ENCODE data around the gene JARID2. TPM values are rescaled to one million over a fixed set of nuclear protein-coding genes. Genes with fewer than 3 reads are reported as not detected.

The JARID2 gene
- polyA plus RNA-seq, 1 of the 3 experiments (the other 2 are of a cell fraction): 3.4 TPM

GRCh38 chr6:15505463-15505918 lies 259.6 kb downstream of the JARID2 start:
- peak overlapping the region; percentile 43; the same call in 1 of the 2 replicates for H3K9ac ChIP-seq
- peaks cover 60% of the 10 kb centered on the region for H4K20me1 ChIP-seq (ENCODE audit: insufficient read depth)
- H3F3A ChIP-seq (replicated peaks; ENCODE audit: insufficient read depth): peaks cover 10% of the 10 kb centered on the region
- H3K4me2 ChIP-seq: peak overlapping the region; percentile 73
- H3K36me3 ChIP-seq (replicated peaks in 1 of 2; ENCODE audit: control insufficient read depth in 1 of 2, insufficient read depth in 2 of 2, low read length in 1 of 2): peaks cover 7 to 8% of the 10 kb centered on the region in 2 experiments
- no peaks in the 10 kb centered on the region for H3K27me3 ChIP-seq (ENCODE audit: insufficient read depth)
- H3K4me1 ChIP-seq (ENCODE audit: control insufficient read depth in 1 of 2, insufficient read depth in 2 of 2, low read depth in 1 of 2, low read length in 1 of 2): peaks cover 25 to 33% of the 10 kb centered on the region in 2 experiments
- no peak for DNase-seq
- ChIA-PET CTCF (interaction anchor here (0.5 to 3.6 kb wide), 12 partner anchors 13 to 126 kb away, joined by 3 to 15 read pairs (median 4); no protein-coding TSS in a partner anchor), POLR2A (no interaction called here)
- H2AFZ ChIP-seq (ENCODE audit: low read depth): no peak overlapping the region
- TF ChIP-seq ELF1 (IDR thresholded peaks at IDR 0.05) (no peak), GABPA (IDR thresholded peaks at IDR 0.05; ENCODE audit: low read depth) (no peak), EZH2phosphoT487 (IDR thresholded peaks at IDR 0.05; ENCODE audit: borderline replicate concordance, low read depth) (no peak), TCF12 (IDR thresholded peaks at IDR 0.05) (no peak)
- TF ChIP-seq, protein P1, sequence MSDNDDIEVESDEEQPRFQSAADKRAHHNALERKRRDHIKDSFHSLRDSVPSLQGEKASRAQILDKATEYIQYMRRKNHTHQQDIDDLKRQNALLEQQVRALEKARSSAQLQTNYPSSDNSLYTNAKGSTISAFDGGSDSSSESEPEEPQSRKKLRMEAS (IDR thresholded peaks at IDR 0.05; ENCODE audit: low read depth): no peak
- WGBS (ENCODE audit: low lambda C conversion rate): 94% methylated on average over 15 of the region's 18 CpGs
- no peaks in the 10 kb centered on the region for H3K9me2 ChIP-seq
- peak overlapping the region; percentile 78 to 89 for H3K27ac ChIP-seq (ENCODE audit: low read depth in 2 of 2, low read length in 1 of 2)
- H3K4me3 ChIP-seq (ENCODE audit: low read depth in 2 of 2, low read length in 1 of 2): peak overlapping the region; percentile 35 to 49
- 0 out of 2 replicates have a peak, but pooled peaks cover 7% of the 10 kb centered on the region for H3K79me2 ChIP-seq (ENCODE audit: insufficient read depth)
- H3K9me3 ChIP-seq: no peaks in the 10 kb centered on the region

GRCh38 chr6:15506066-15506465 lies 260.2 kb downstream of the JARID2 start:
- Histone ChIP-seq H3K79me2 (ENCODE audit: insufficient read depth) (0 out of 2 replicates have a peak, but pooled peaks cover 7% of the 10 kb centered on the region), H3K4me3 (ENCODE audit: low read depth in 2 of 2, low read length in 1 of 2) (no peak overlapping the region), H2AFZ (ENCODE audit: low read depth) (no peak overlapping the region), H3K9me3 (no peaks in the 10 kb centered on the region), H3K9me2 (no peaks in the 10 kb centered on the region), H3F3A (replicated peaks; ENCODE audit: insufficient read depth) (peaks cover 10% of the 10 kb centered on the region), H3K9ac (no peak overlapping the region), H3K4me1 (ENCODE audit: control insufficient read depth in 1 of 2, insufficient read depth in 2 of 2, low read depth in 1 of 2, low read length in 1 of 2) (peaks cover 25 to 33% of the 10 kb centered on the region in 2 experiments), H3K27me3 (ENCODE audit: insufficient read depth) (no peaks in the 10 kb centered on the region), H4K20me1 (ENCODE audit: insufficient read depth) (peaks cover 60% of the 10 kb centered on the region), H3K27ac (ENCODE audit: low read depth in 2 of 2, low read length in 1 of 2) (no peak overlapping the region), H3K4me2 (no peak overlapping the region), H3K36me3 (replicated peaks in 1 of 2; ENCODE audit: control insufficient read depth in 1 of 2, insufficient read depth in 2 of 2, low read length in 1 of 2) (peaks cover 7 to 8% of the 10 kb centered on the region in 2 experiments)
- TF ChIP-seq, protein P2, sequence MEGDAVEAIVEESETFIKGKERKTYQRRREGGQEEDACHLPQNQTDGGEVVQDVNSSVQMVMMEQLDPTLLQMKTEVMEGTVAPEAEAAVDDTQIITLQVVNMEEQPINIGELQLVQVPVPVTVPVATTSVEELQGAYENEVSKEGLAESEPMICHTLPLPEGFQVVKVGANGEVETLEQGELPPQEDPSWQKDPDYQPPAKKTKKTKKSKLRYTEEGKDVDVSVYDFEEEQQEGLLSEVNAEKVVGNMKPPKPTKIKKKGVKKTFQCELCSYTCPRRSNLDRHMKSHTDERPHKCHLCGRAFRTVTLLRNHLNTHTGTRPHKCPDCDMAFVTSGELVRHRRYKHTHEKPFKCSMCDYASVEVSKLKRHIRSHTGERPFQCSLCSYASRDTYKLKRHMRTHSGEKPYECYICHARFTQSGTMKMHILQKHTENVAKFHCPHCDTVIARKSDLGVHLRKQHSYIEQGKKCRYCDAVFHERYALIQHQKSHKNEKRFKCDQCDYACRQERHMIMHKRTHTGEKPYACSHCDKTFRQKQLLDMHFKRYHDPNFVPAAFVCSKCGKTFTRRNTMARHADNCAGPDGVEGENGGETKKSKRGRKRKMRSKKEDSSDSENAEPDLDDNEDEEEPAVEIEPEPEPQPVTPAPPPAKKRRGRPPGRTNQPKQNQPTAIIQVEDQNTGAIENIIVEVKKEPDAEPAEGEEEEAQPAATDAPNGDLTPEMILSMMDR (IDR thresholded peaks at IDR 0.05): no peak
- TF ChIP-seq SIN3A (IDR thresholded peaks at IDR 0.05; ENCODE audit: borderline replicate concordance, low read depth, low read length) (no peak), ELF1 (IDR thresholded peaks at IDR 0.05) (no peak), ZBTB33 (IDR thresholded peaks at IDR 0.05; ENCODE audit: borderline replicate concordance, low read depth) (no peak), TCF12 (IDR thresholded peaks at IDR 0.05) (no peak), GABPA (IDR thresholded peaks at IDR 0.05; ENCODE audit: low read depth) (no peak)
- TF ChIP-seq, protein P3, sequence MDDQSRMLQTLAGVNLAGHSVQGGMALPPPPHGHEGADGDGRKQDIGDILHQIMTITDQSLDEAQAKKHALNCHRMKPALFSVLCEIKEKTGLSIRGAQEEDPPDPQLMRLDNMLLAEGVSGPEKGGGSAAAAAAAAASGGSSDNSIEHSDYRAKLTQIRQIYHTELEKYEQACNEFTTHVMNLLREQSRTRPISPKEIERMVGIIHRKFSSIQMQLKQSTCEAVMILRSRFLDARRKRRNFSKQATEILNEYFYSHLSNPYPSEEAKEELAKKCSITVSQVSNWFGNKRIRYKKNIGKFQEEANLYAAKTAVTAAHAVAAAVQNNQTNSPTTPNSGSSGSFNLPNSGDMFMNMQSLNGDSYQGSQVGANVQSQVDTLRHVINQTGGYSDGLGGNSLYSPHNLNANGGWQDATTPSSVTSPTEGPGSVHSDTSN (IDR thresholded peaks at IDR 0.05): no peak
- TF ChIP-seq, protein P4, sequence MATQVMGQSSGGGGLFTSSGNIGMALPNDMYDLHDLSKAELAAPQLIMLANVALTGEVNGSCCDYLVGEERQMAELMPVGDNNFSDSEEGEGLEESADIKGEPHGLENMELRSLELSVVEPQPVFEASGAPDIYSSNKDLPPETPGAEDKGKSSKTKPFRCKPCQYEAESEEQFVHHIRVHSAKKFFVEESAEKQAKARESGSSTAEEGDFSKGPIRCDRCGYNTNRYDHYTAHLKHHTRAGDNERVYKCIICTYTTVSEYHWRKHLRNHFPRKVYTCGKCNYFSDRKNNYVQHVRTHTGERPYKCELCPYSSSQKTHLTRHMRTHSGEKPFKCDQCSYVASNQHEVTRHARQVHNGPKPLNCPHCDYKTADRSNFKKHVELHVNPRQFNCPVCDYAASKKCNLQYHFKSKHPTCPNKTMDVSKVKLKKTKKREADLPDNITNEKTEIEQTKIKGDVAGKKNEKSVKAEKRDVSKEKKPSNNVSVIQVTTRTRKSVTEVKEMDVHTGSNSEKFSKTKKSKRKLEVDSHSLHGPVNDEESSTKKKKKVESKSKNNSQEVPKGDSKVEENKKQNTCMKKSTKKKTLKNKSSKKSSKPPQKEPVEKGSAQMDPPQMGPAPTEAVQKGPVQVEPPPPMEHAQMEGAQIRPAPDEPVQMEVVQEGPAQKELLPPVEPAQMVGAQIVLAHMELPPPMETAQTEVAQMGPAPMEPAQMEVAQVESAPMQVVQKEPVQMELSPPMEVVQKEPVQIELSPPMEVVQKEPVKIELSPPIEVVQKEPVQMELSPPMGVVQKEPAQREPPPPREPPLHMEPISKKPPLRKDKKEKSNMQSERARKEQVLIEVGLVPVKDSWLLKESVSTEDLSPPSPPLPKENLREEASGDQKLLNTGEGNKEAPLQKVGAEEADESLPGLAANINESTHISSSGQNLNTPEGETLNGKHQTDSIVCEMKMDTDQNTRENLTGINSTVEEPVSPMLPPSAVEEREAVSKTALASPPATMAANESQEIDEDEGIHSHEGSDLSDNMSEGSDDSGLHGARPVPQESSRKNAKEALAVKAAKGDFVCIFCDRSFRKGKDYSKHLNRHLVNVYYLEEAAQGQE (IDR thresholded peaks at IDR 0.05; ENCODE audit: low read depth, low read length): no peak
- CTCF ChIA-PET: interaction anchor here (0.5 to 1.7 kb wide), 8 partner anchors 14 to 124 kb away, joined by 3 to 7 read pairs (median 3); no protein-coding TSS in a partner anchor
- no peak for DNase-seq
- POLR2A ChIA-PET: no interaction called here
- WGBS (ENCODE audit: low lambda C conversion rate): 100% methylated on average over 7 of the region's 7 CpGs

All from SK-N-SH (cell line).